HEK293 (cell line): ENCODE measurements around the gene C2.

Experiments used
- BCL11B ChIP-seq: fragments of 450-650 bp; formaldehyde crosslinking; IDR thresholded peaks from 2 replicates; pipeline ENCODE4 v1.5.1; 2016; ENCODE audit warnings: low read depth, missing biosample characterization, missing genetic modification characterization
- FEZF1 ChIP-seq: fragments of 450-650 bp; formaldehyde crosslinking; IDR thresholded peaks from 2 replicates; pipeline ENCODE4 v1.5.1; 2016; ENCODE audit warnings: missing biosample characterization, missing genetic modification characterization
- SP3 ChIP-seq: fragments of 450-650 bp; formaldehyde crosslinking; IDR thresholded peaks from 2 replicates; pipeline ENCODE4 v1.5.1; 2016; ENCODE audit warnings: missing biosample characterization, missing genetic modification characterization
- WT1 ChIP-seq: fragments of 450-650 bp; formaldehyde crosslinking; IDR thresholded peaks from 2 replicates; pipeline ENCODE4 v1.5.1; 2016; ENCODE audit warnings: missing biosample characterization, missing genetic modification characterization
- ZFP69B ChIP-seq: fragments of 450-650 bp; formaldehyde crosslinking; IDR thresholded peaks from 2 replicates; pipeline ENCODE4 v1.5.1; 2016; ENCODE audit warnings: missing biosample characterization, missing genetic modification characterization
- ZNF140 ChIP-seq: fragments of 450-650 bp; formaldehyde crosslinking; IDR thresholded peaks from 2 replicates; pipeline ENCODE4 v1.5.1; 2016; ENCODE audit warnings: missing biosample characterization, missing genetic modification characterization
- ZNF155 ChIP-seq: fragments of 450-650 bp; formaldehyde crosslinking; IDR thresholded peaks from 2 replicates; pipeline ENCODE4 v1.5.1; 2016; ENCODE audit warnings: missing biosample characterization, missing genetic modification characterization
- ZNF211 ChIP-seq: fragments of 450-650 bp; formaldehyde crosslinking; IDR thresholded peaks from 2 replicates; pipeline ENCODE4 v1.5.1; 2016; ENCODE audit warnings: low read depth, missing biosample characterization, missing genetic modification characterization
- ZNF274 ChIP-seq, 2 experiments: fragments of 200-500 bp in 1 of 2; fragments of 450-650 bp in 1 of 2; sonication (Bioruptor generic) in 1 of 2; formaldehyde crosslinking in 1 of 2; IDR thresholded peaks; 2 replicates each; pipeline versions ENCODE4 v1.5.1 to v1.6.1; 2014 to 2016; ENCODE audit warnings: borderline replicate concordance in 1 of 2, inconsistent platforms in 1 of 2, low read length in 1 of 2, missing biosample characterization in 1 of 2, missing genetic modification characterization in 1 of 2
- ZNF324 ChIP-seq: fragments of 450-650 bp; formaldehyde crosslinking; IDR thresholded peaks from 2 replicates; pipeline ENCODE4 v1.5.1; 2016; ENCODE audit warnings: missing biosample characterization, missing genetic modification characterization
- ZNF433 ChIP-seq: fragments of 450-650 bp; formaldehyde crosslinking; IDR thresholded peaks from 2 replicates; pipeline ENCODE4 v1.5.1; 2016; ENCODE audit warnings: missing biosample characterization, missing genetic modification characterization, low read depth
- ZNF473 ChIP-seq: fragments of 450-650 bp; formaldehyde crosslinking; IDR thresholded peaks from 2 replicates; pipeline ENCODE4 v1.5.1; 2017; ENCODE audit warnings: missing biosample characterization, missing genetic modification characterization
- ZNF555 ChIP-seq: fragments of 450-650 bp; formaldehyde crosslinking; conservative IDR thresholded peaks from 2 replicates; pipeline ENCODE4 v1.5.1; 2017; ENCODE audit warnings: missing biosample characterization, mild to moderate bottlenecking, missing genetic modification characterization, inconsistent platforms
- ZNF600 ChIP-seq: fragments of 450-650 bp; formaldehyde crosslinking; IDR thresholded peaks from 2 replicates; pipeline ENCODE4 v1.5.1; 2016; ENCODE audit warnings: missing biosample characterization, missing genetic modification characterization
- ZNF626 ChIP-seq: fragments of 450-650 bp; sonication (Bioruptor Pico); formaldehyde crosslinking; IDR thresholded peaks from 2 replicates; pipeline ENCODE4 v1.5.1; 2018; ENCODE audit warnings: missing biosample characterization, missing genetic modification characterization, inconsistent platforms
- ZNF677 ChIP-seq: fragments of 450-650 bp; IDR thresholded peaks from 2 replicates; pipeline ENCODE4 v1.5.0; 2018; ENCODE audit warnings: missing biosample characterization, mild to moderate bottlenecking, missing genetic modification characterization, moderate library complexity
- ZSCAN30 ChIP-seq: fragments of 450-650 bp; IDR thresholded peaks from 2 replicates; pipeline ENCODE4 v1.5.1; 2018; ENCODE audit warnings: missing biosample characterization, mild to moderate bottlenecking, missing genetic modification characterization, moderate library complexity
- ZXDB ChIP-seq: fragments of 450-650 bp; formaldehyde crosslinking; IDR thresholded peaks from 2 replicates; pipeline ENCODE4 v1.5.1; 2016; ENCODE audit warnings: missing biosample characterization, missing genetic modification characterization
- TF ChIP-seq, protein P1 (sequence below): fragments of 450-650 bp; formaldehyde crosslinking; conservative IDR thresholded peaks from 2 replicates; pipeline ENCODE4 v1.5.1; 2016; ENCODE audit warnings: low read depth, missing biosample characterization, missing genetic modification characterization
- TF ChIP-seq, protein P2 (sequence below): fragments of 450-650 bp; formaldehyde crosslinking; optimal IDR thresholded peaks from 2 replicates; pipeline ENCODE3; 2016; ENCODE audit warnings: missing biosample characterization, mild to moderate bottlenecking, missing genetic modification characterization
- TF ChIP-seq, protein P3 (sequence below): fragments of 450-650 bp; formaldehyde crosslinking; conservative IDR thresholded peaks from 2 replicates; pipeline ENCODE4 v1.5.1; 2016; ENCODE audit warnings: low read depth, missing biosample characterization, missing genetic modification characterization
- TF ChIP-seq, protein P4 (sequence below): fragments of 450-650 bp; formaldehyde crosslinking; IDR thresholded peaks from 2 replicates; pipeline ENCODE4 v1.5.1; 2016; ENCODE audit warnings: missing biosample characterization, missing genetic modification characterization, borderline replicate concordance

Gene C2

DNA sequence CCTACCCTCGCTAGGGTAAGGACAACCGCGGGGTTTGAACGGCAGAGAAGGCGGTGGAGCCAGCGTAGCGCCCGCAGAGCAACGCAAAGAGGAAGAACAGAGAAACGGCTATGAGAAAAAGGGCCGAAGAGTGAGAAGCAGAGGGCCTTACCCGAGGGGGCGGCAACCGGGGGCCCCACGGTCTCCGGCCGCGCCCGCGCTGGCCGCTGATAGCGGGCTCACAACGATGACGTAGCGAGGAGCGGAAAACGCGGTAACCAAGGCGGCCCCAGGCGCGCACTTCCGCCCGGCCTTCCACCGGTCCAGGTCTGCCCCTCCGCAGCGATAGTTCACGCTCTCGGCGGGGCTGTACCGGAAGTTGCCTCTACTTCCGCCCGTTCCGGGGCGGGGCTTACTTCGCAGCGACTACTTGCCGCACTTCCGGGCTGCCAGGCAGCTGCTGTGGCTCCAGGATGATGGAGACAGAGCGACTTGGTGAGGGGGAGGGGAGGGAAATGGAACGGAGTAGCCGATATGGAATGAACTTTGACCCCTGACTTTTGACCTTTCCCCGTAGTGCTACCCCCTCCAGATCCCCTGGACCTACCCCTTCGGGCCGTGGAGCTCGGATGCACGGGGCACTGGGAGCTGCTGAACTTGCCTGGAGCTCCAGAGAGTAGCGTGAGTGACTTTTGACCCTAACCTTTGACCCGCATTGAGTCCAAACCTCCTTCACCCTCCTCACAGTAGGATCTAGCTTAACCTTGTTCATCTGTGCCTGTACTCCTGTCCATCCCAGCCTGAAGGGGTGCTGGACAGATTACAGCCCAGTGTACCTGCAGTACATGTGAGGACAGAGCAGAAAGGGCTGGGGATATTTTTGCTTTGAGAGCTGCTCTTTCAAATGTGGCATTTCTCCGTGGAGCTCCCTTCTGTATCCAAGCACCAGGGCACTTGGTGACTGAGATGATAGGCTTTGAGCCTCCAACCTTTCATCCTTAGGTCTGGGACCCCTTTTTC, 31.5 kb downstream of the C2 start, which contains the start of the genes NELFE and SKIC2 (continued):
- TF ChIP-seq SP3 (tag by site-specific recombination), result peak; percentile 99
- no peak for TF ChIP-seq ZNF433
- TF ChIP-seq ZNF473 (tag by site-specific recombination), result no peak
- TF ChIP-seq ZNF677 (tag by site-specific recombination), result no peak
- peak; percentile 90 for TF ChIP-seq ZNF600
- TF ChIP-seq, protein P1, sequence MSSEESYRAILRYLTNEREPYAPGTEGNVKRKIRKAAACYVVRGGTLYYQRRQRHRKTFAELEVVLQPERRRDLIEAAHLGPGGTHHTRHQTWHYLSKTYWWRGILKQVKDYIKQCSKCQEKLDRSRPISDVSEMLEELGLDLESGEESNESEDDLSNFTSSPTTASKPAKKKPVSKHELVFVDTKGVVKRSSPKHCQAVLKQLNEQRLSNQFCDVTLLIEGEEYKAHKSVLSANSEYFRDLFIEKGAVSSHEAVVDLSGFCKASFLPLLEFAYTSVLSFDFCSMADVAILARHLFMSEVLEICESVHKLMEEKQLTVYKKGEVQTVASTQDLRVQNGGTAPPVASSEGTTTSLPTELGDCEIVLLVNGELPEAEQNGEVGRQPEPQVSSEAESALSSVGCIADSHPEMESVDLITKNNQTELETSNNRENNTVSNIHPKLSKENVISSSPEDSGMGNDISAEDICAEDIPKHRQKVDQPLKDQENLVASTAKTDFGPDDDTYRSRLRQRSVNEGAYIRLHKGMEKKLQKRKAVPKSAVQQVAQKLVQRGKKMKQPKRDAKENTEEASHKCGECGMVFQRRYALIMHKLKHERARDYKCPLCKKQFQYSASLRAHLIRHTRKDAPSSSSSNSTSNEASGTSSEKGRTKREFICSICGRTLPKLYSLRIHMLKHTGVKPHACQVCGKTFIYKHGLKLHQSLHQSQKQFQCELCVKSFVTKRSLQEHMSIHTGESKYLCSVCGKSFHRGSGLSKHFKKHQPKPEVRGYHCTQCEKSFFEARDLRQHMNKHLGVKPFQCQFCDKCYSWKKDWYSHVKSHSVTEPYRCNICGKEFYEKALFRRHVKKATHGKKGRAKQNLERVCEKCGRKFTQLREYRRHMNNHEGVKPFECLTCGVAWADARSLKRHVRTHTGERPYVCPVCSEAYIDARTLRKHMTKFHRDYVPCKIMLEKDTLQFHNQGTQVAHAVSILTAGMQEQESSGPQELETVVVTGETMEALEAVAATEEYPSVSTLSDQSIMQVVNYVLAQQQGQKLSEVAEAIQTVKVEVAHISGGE (tag by site-specific recombination), result peak; percentile 96
- no peak for TF ChIP-seq ZNF555 (tag by site-specific recombination)
- TF ChIP-seq, protein P2, sequence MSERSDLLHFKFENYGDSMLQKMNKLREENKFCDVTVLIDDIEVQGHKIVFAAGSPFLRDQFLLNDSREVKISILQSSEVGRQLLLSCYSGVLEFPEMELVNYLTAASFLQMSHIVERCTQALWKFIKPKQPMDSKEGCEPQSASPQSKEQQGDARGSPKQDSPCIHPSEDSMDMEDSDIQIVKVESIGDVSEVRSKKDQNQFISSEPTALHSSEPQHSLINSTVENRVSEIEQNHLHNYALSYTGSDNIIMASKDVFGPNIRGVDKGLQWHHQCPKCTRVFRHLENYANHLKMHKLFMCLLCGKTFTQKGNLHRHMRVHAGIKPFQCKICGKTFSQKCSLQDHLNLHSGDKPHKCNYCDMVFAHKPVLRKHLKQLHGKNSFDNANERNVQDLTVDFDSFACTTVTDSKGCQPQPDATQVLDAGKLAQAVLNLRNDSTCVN (tag by site-specific recombination), result peak; percentile 85
- TF ChIP-seq ZXDB (tag by site-specific recombination), result peak; percentile 99
- no peak for TF ChIP-seq ZNF274 (IDR thresholded peaks at IDR 0.05; ENCODE audit: low read length)
- no peak for TF ChIP-seq ZNF274 (tag by site-specific recombination; IDR thresholded peaks at IDR 0.05; ENCODE audit: borderline replicate concordance)
- TF ChIP-seq WT1 (tag by site-specific recombination), result 0 out of 2 replicates have a peak, but pooled peaks have one; percentile 38
- TF ChIP-seq BCL11B (tag by site-specific recombination), result peak; percentile 99
- TF ChIP-seq, protein P3, sequence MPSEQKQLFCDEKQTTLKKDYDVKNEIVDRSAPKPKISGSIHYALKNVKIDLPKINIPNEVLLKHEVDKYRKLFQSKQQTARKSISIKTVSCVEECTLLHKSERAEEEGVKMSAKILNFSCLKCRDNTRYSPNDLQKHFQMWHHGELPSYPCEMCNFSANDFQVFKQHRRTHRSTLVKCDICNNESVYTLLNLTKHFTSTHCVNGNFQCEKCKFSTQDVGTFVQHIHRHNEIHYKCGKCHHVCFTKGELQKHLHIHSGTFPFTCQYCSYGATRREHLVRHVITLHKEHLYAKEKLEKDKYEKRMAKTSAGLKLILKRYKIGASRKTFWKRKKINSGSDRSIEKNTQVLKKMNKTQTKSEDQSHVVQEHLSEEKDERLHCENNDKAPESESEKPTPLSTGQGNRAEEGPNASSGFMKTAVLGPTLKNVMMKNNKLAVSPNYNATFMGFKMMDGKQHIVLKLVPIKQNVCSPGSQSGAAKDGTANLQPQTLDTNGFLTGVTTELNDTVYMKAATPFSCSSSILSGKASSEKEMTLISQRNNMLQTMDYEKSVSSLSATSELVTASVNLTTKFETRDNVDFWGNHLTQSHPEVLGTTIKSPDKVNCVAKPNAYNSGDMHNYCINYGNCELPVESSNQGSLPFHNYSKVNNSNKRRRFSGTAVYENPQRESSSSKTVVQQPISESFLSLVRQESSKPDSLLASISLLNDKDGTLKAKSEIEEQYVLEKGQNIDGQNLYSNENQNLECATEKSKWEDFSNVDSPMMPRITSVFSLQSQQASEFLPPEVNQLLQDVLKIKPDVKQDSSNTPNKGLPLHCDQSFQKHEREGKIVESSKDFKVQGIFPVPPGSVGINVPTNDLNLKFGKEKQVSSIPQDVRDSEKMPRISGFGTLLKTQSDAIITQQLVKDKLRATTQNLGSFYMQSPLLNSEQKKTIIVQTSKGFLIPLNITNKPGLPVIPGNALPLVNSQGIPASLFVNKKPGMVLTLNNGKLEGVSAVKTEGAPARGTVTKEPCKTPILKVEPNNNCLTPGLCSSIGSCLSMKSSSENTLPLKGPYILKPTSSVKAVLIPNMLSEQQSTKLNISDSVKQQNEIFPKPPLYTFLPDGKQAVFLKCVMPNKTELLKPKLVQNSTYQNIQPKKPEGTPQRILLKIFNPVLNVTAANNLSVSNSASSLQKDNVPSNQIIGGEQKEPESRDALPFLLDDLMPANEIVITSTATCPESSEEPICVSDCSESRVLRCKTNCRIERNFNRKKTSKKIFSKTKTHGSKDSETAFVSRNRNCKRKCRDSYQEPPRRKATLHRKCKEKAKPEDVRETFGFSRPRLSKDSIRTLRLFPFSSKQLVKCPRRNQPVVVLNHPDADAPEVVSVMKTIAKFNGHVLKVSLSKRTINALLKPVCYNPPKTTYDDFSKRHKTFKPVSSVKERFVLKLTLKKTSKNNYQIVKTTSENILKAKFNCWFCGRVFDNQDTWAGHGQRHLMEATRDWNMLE (tag by site-specific recombination), result peak; percentile 93
- TF ChIP-seq ZNF211 (tag by site-specific recombination), result no peak
- TF ChIP-seq ZSCAN30 (tag by site-specific recombination), result peak; percentile 76; the same call in 1 of the 2 replicates
- TF ChIP-seq ZNF626 (tag by site-specific recombination), result no peak
- TF ChIP-seq ZNF155 (tag by site-specific recombination), result no peak
- TF ChIP-seq ZNF324 (tag by site-specific recombination), result no peak
- TF ChIP-seq, protein P4, sequence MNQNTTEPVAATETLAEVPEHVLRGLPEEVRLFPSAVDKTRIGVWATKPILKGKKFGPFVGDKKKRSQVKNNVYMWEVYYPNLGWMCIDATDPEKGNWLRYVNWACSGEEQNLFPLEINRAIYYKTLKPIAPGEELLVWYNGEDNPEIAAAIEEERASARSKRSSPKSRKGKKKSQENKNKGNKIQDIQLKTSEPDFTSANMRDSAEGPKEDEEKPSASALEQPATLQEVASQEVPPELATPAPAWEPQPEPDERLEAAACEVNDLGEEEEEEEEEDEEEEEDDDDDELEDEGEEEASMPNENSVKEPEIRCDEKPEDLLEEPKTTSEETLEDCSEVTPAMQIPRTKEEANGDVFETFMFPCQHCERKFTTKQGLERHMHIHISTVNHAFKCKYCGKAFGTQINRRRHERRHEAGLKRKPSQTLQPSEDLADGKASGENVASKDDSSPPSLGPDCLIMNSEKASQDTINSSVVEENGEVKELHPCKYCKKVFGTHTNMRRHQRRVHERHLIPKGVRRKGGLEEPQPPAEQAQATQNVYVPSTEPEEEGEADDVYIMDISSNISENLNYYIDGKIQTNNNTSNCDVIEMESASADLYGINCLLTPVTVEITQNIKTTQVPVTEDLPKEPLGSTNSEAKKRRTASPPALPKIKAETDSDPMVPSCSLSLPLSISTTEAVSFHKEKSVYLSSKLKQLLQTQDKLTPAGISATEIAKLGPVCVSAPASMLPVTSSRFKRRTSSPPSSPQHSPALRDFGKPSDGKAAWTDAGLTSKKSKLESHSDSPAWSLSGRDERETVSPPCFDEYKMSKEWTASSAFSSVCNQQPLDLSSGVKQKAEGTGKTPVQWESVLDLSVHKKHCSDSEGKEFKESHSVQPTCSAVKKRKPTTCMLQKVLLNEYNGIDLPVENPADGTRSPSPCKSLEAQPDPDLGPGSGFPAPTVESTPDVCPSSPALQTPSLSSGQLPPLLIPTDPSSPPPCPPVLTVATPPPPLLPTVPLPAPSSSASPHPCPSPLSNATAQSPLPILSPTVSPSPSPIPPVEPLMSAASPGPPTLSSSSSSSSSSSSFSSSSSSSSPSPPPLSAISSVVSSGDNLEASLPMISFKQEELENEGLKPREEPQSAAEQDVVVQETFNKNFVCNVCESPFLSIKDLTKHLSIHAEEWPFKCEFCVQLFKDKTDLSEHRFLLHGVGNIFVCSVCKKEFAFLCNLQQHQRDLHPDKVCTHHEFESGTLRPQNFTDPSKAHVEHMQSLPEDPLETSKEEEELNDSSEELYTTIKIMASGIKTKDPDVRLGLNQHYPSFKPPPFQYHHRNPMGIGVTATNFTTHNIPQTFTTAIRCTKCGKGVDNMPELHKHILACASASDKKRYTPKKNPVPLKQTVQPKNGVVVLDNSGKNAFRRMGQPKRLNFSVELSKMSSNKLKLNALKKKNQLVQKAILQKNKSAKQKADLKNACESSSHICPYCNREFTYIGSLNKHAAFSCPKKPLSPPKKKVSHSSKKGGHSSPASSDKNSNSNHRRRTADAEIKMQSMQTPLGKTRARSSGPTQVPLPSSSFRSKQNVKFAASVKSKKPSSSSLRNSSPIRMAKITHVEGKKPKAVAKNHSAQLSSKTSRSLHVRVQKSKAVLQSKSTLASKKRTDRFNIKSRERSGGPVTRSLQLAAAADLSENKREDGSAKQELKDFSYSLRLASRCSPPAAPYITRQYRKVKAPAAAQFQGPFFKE, result no peak
- peak; percentile 93 for TF ChIP-seq ZFP69B (tag by site-specific recombination)
- no peak for TF ChIP-seq ZNF140 (tag by site-specific recombination)
- TF ChIP-seq FEZF1 (tag by site-specific recombination), result no peak
